GM23338 (cell line): Measurements from ENCODE around the gene TNFRSF19. TPM values are rescaled to one million over a fixed set of nuclear protein-coding genes. Genes with fewer than 3 reads are reported as not detected.

Experiments used
- ATAC-seq: fragments of 200-7000 bp; cut with Tn5 transposase; 3 replicates; pipeline ENCODE4 v1.9.1; 2020
- DNase-seq: peaks from one replicate; pipeline ENCODE4 v3.0.0-alpha.2; 2015; ENCODE audit warnings: low spot score
- H2AFZ ChIP-seq: fragments of 200-600 bp; sonication (generic); 2 replicates; pipeline ENCODE4 v1.8.0; 2016; ENCODE audit warnings: antibody characterized with exemption, mild to moderate bottlenecking, moderate library complexity
- H3F3A ChIP-seq: fragments of 200-600 bp; sonication (generic); replicated peaks from 2 replicates; pipeline ENCODE4 v1.8.0; 2017; ENCODE audit warnings: antibody characterized with exemption, mixed run types, low read depth
- H3K27ac ChIP-seq: fragments of 200-600 bp; sonication (generic); 2 replicates; pipeline ENCODE4 v1.6.1; 2016; ENCODE audit warnings: low read depth
- H3K27me3 ChIP-seq: fragments of 200-600 bp; sonication (generic); 2 replicates; pipeline ENCODE4 v1.8.0; 2016; ENCODE audit warnings: mild to moderate bottlenecking, mixed run types, moderate library complexity; ENCODE audit not compliant: insufficient read depth
- H3K36me3 ChIP-seq: fragments of 200-600 bp; sonication (generic); 2 replicates; pipeline ENCODE4 v1.8.0; 2016; ENCODE audit warnings: mild to moderate bottlenecking; ENCODE audit not compliant: insufficient read depth
- H3K4me1 ChIP-seq: fragments of 200-600 bp; sonication (generic); 2 replicates; pipeline ENCODE4 v1.8.0; 2016; ENCODE audit warnings: mild to moderate bottlenecking, moderate library complexity; ENCODE audit not compliant: insufficient read depth
- H3K4me2 ChIP-seq: fragments of 200-600 bp; sonication (generic); 2 replicates; pipeline ENCODE4 v1.7.1; 2017; ENCODE audit warnings: mixed run types
- H3K4me3 ChIP-seq: fragments of 200-600 bp; sonication (generic); 2 replicates; pipeline ENCODE4 v1.6.1; 2016; ENCODE audit warnings: mixed run types
- H3K79me2 ChIP-seq: fragments of 200-600 bp; sonication (generic); replicated peaks from 2 replicates; pipeline ENCODE4 v1.8.0; 2017; ENCODE audit warnings: mild to moderate bottlenecking; ENCODE audit not compliant: insufficient read depth
- H3K9me2 ChIP-seq: fragments of 200-600 bp; sonication (generic); 2 replicates; pipeline ENCODE4 v1.8.0; 2017; ENCODE audit not compliant: insufficient read depth
- H4K20me1 ChIP-seq: fragments of 200-600 bp; sonication (generic); replicated peaks from 2 replicates; pipeline ENCODE4 v1.8.0; 2017; ENCODE audit warnings: mild to moderate bottlenecking; ENCODE audit not compliant: insufficient read depth
- H3K27ac Mint-ChIP-seq: 2 replicates; pipeline ENCODE4 v1.8.0; 2020; ENCODE audit warnings: inconsistent platforms, mild to moderate bottlenecking, moderate library complexity, mixed read lengths
- H3K27me3 Mint-ChIP-seq: 3 replicates; pipeline ENCODE4 v1.8.0; 2022; ENCODE audit warnings: low read depth, mild to moderate bottlenecking, moderate library complexity, mixed read lengths, inconsistent platforms; ENCODE audit not compliant: insufficient read depth, poor library complexity
- H3K36me3 Mint-ChIP-seq: 3 replicates; pipeline ENCODE4 v1.8.0; 2021; ENCODE audit warnings: low read depth, mild to moderate bottlenecking, inconsistent platforms, moderate library complexity, mixed read lengths
- H3K4me1 Mint-ChIP-seq: 3 replicates; pipeline ENCODE4 v1.8.0; 2020; ENCODE audit warnings: mild to moderate bottlenecking, inconsistent platforms, mixed read lengths
- H3K4me3 Mint-ChIP-seq: 3 replicates; pipeline ENCODE4 v1.8.0; 2021; ENCODE audit warnings: moderate library complexity, mild to moderate bottlenecking, inconsistent platforms, mixed read lengths
- H3K9me3 Mint-ChIP-seq: 3 replicates; pipeline ENCODE4 v1.8.0; 2020; ENCODE audit warnings: moderate library complexity, mild to moderate bottlenecking, inconsistent platforms, mixed read lengths
- CREB1 ChIP-seq: fragments of 250-450 bp; sonication (Bioruptor Pico); IDR thresholded peaks from 2 replicates; pipeline ENCODE4 v1.5.0; 2020; ENCODE audit warnings: low read depth, mild to moderate bottlenecking, moderate library complexity
- CTCF ChIP-seq, 2 experiments: fragments of 200-600 bp in 1 of 2; sonication (generic) in 1 of 2; conservative IDR thresholded peaks; 2 replicates each; pipeline versions ENCODE4 v1.5.1 to v1.6.1; 2016 to 2017; ENCODE audit warnings: antibody characterized with exemption in 2 of 2, low read depth in 2 of 2, mild to moderate bottlenecking in 2 of 2, moderate library complexity in 1 of 2
- EZH2 ChIP-seq: fragments of 200-600 bp; sonication (generic); IDR thresholded peaks from one replicate; pipeline ENCODE4 v1.8.0; 2017; ENCODE audit warnings: antibody characterized with exemption, mild to moderate bottlenecking, low read depth; ENCODE audit not compliant: unreplicated experiment
- JUNB ChIP-seq: IDR thresholded peaks from one replicate; pipeline ENCODE4 v1.6.1; 2016; ENCODE audit warnings: antibody characterized with exemption; ENCODE audit not compliant: unreplicated experiment
- NANOG ChIP-seq: IDR thresholded peaks from 2 replicates; pipeline ENCODE4 v1.6.1; 2016; ENCODE audit warnings: antibody characterized with exemption, borderline replicate concordance
- REST ChIP-seq: IDR thresholded peaks from one replicate; pipeline ENCODE4 v1.6.1; 2018; ENCODE audit warnings: antibody characterized with exemption; ENCODE audit not compliant: unreplicated experiment
- STAT1 ChIP-seq: IDR thresholded peaks from one replicate; pipeline ENCODE4 v1.6.1; 2016; ENCODE audit warnings: antibody characterized with exemption; ENCODE audit not compliant: unreplicated experiment
- ZNF331 ChIP-seq: fragments of 250-450 bp; sonication (Bioruptor Pico); IDR thresholded peaks from 2 replicates; pipeline ENCODE4 v1.5.0; 2020; ENCODE audit warnings: low read depth, mild to moderate bottlenecking, moderate library complexity
- ZNF462 ChIP-seq: fragments of 250-450 bp; sonication (Bioruptor Pico); IDR thresholded peaks from 2 replicates; pipeline ENCODE4 v1.5.0; 2020; ENCODE audit warnings: mild to moderate bottlenecking, moderate library complexity
- polyA plus RNA-seq: library from polyadenylated mRNA; unstranded; fragments of >200 nt; fragmentation: Nextera tagmentation; extraction: Ambion mirVana; gene quantifications from 2 replicates; pipeline ENCODE4 v1.2.1, GENCODE V29; 2016
- total RNA-seq: library from RNA; depleted of rRNA; stranded (reverse); fragments of >200 nt; shearing (Covaris generic); gene quantifications from 2 replicates; pipeline ENCODE4 v1.2.3, GENCODE V29; 2014

Gene TNFRSF19
- total and polyA plus RNA-seq, 2 experiments from 2014 or later, result 0.21 to 0.35 TPM

- Histone ChIP-seq H3K4me3 (peak overlapping the region; percentile 29; the same call in 1 of the 2 replicates), H3F3A (no peaks in the 10 kb centered on the region), H3K4me1 (peaks cover 43% of the 10 kb centered on the region), H4K20me1 (no peaks in the 10 kb centered on the region), H3K27me3 (no peaks in the 10 kb centered on the region), H3K4me2 (peak overlapping the region; percentile 63), H3K27ac (0 out of 2 replicates have a peak overlapping the region, but pooled peaks have one; percentile 10), H3K79me2 (no peaks in the 10 kb centered on the region), H3K36me3 (no peaks in the 10 kb centered on the region), H2AFZ (no peak overlapping the region), H3K9me2 (no peaks in the 10 kb centered on the region)
- no peak for DNase-seq
- TF ChIP-seq ZNF462 (0 out of 2 replicates have a peak, but pooled peaks have one; percentile 1), STAT1 (no peak)
- peaks cover 46% of the 10 kb centered on the region for H3K4me1 Mint-ChIP-seq
- no peaks in the 10 kb centered on the region for H3K36me3 Mint-ChIP-seq
- ATAC-seq, result peak; percentile 42
- no peaks in the 10 kb centered on the region; the same call in 2 of the 3 replicates for H3K9me3 Mint-ChIP-seq
- H3K27me3 Mint-ChIP-seq, result peaks cover 5% of the 10 kb centered on the region
- H3K27ac Mint-ChIP-seq, result no peak overlapping the region
- H3K4me3 Mint-ChIP-seq, result no peak overlapping the region
Measured at GRCh38 chr13:23632048-23632582, 61.9 kb downstream of the TNFRSF19 start.

GRCh38 chr13:23632741-23633140 is 62.5 kb downstream of the TNFRSF19 start:
- Histone ChIP-seq H3K27me3 (no peaks in the 10 kb centered on the region), H3K4me2 (peak overlapping the region; percentile 63), H3K9me2 (no peaks in the 10 kb centered on the region), H3K36me3 (no peaks in the 10 kb centered on the region), H2AFZ (no peak overlapping the region), H3K27ac (0 out of 2 replicates have a peak overlapping the region, but pooled peaks have one; percentile 10), H3F3A (no peaks in the 10 kb centered on the region), H3K79me2 (no peaks in the 10 kb centered on the region), H3K4me3 (peak overlapping the region; percentile 29; the same call in 1 of the 2 replicates), H4K20me1 (no peaks in the 10 kb centered on the region), H3K4me1 (peaks cover 49% of the 10 kb centered on the region)
- no peak overlapping the region; the same call in 2 of the 3 replicates for H3K4me3 Mint-ChIP-seq
- peak; percentile 77 for ATAC-seq
- peaks cover 48% of the 10 kb centered on the region for H3K4me1 Mint-ChIP-seq
- peaks cover 8% of the 10 kb centered on the region for H3K27me3 Mint-ChIP-seq
- DNase-seq, result peak; percentile 33
- H3K36me3 Mint-ChIP-seq, result no peaks in the 10 kb centered on the region
- no peaks in the 10 kb centered on the region for H3K9me3 Mint-ChIP-seq
- no peak overlapping the region for H3K27ac Mint-ChIP-seq
- TF ChIP-seq CREB1 (no peak), NANOG (no peak), CTCF (conservative IDR thresholded peaks at IDR 0.05; ENCODE audit: low read depth in 2 of 2) (no peak), EZH2 (no peak), REST (no peak), JUNB (no peak), ZNF331 (no peak)
